IMR-90 (cell line): ENCODE results near the gene KCTD10. TPM values are rescaled to one million over a fixed set of nuclear protein-coding genes. Genes with fewer than 3 reads are reported as not detected.

ENCODE experiments used
- ATAC-seq: fragments of 200-7000 bp; cut with Tn5 transposase; 2 replicates; pipeline ENCODE4 v1.9.1; 2020; ENCODE audit warnings: low read depth, mild to moderate bottlenecking, moderate library complexity
- BruUV-seq: library from RNA; stranded (reverse); fragments of 400-500 nt; replicated peaks from 2 replicates; lab custom pipeline; 2021; lab: Mats Ljungman, UMichigan
- CTCF ChIA-PET: fragments of 300-600 bp; formaldehyde crosslinking; extraction: SDS; loops from one replicate; lab custom pipeline; 2021; ENCODE audit warnings: antibody characterized with exemption; lab: Yijun Ruan, JAX
- POLR2A ChIA-PET: fragments of 300-600 bp; sonication (Branson Sonifier 250); formaldehyde crosslinking; loops from one replicate; lab custom pipeline; 2022; ENCODE audit warnings: antibody characterized with exemption; ENCODE audit not compliant: unreplicated experiment; lab: Charles Lee
- DNase-seq: peaks from one replicate; pipeline ENCODE4 v3.0.0; 2013
- H2AFZ ChIP-seq: replicated peaks from 2 replicates; pipeline ENCODE3; 2013; ENCODE audit warnings: low read length, mild to moderate bottlenecking; ENCODE audit not compliant: poor library complexity
- H2AK5ac ChIP-seq: 2 replicates; pipeline ENCODE4 v1.6.1; 2013; ENCODE audit warnings: low read depth, low read length, inconsistent platforms
- H2AK9ac ChIP-seq: replicated peaks from 2 replicates; pipeline ENCODE3; 2013; ENCODE audit warnings: mild to moderate bottlenecking, low read depth, low read length, moderate library complexity; ENCODE audit not compliant: poor library complexity
- H2BK120ac ChIP-seq: 2 replicates; pipeline ENCODE4 v1.6.1; 2013; ENCODE audit warnings: low read depth, low read length, inconsistent platforms
- H2BK15ac ChIP-seq: 3 replicates; pipeline ENCODE4 v1.6.1; 2013; ENCODE audit warnings: low read depth, low read length, inconsistent platforms
- H2BK20ac ChIP-seq: 2 replicates; pipeline ENCODE4 v1.6.1; 2013; ENCODE audit warnings: low read depth, mild to moderate bottlenecking, inconsistent platforms, low read length, moderate library complexity
- H2BK5ac ChIP-seq: 2 replicates; pipeline ENCODE4 v1.6.1; 2013; ENCODE audit warnings: mild to moderate bottlenecking, low read depth, low read length, inconsistent platforms; ENCODE audit not compliant: poor library complexity, severe bottlenecking
- H3K14ac ChIP-seq: replicated peaks from 2 replicates; pipeline ENCODE4 v1.6.1; 2013; ENCODE audit warnings: low read depth, low read length, inconsistent platforms
- H3K18ac ChIP-seq: 2 replicates; pipeline ENCODE4 v1.6.1; 2013; ENCODE audit warnings: low read depth, low read length, control low read depth
- H3K23ac ChIP-seq: 2 replicates; pipeline ENCODE4 v1.6.1; 2013; ENCODE audit warnings: low read depth, low read length, inconsistent platforms
- H3K27ac ChIP-seq: 2 replicates; pipeline ENCODE4 v1.5.1; 2013; ENCODE audit warnings: mild to moderate bottlenecking, control low read depth, low read length; ENCODE audit not compliant: insufficient read depth
- H3K27me3 ChIP-seq: 2 replicates; pipeline ENCODE4 v1.6.1; 2013; ENCODE audit warnings: low read length; ENCODE audit not compliant: control insufficient read depth, insufficient read depth
- H3K36me3 ChIP-seq: 2 replicates; pipeline ENCODE4 v1.6.1; 2013; ENCODE audit warnings: low read length, mixed read lengths; ENCODE audit not compliant: control insufficient read depth, insufficient read depth
- H3K4ac ChIP-seq: 2 replicates; pipeline ENCODE4 v1.6.1; 2013; ENCODE audit warnings: low read depth, low read length, inconsistent platforms
- H3K4me1 ChIP-seq: 2 replicates; pipeline ENCODE4 v1.6.1; 2013; ENCODE audit warnings: low read length, mixed read lengths; ENCODE audit not compliant: control insufficient read depth, insufficient read depth
- H3K4me2 ChIP-seq: 2 replicates; pipeline ENCODE4 v1.6.1; 2013; ENCODE audit warnings: low read depth, mild to moderate bottlenecking, control low read depth, low read length, moderate library complexity
- H3K4me3 ChIP-seq: 2 replicates; pipeline ENCODE4 v1.5.1; 2013; ENCODE audit warnings: low read depth, mild to moderate bottlenecking, control low read depth, low read length, moderate library complexity; ENCODE audit not compliant: insufficient read depth
- H3K56ac ChIP-seq: 2 replicates; pipeline ENCODE4 v1.6.1; 2013; ENCODE audit warnings: low read length, inconsistent platforms; ENCODE audit not compliant: insufficient read depth; ENCODE audit errors: extremely low read depth
- H3K79me1 ChIP-seq, 2 experiments: 2 replicates each; pipeline ENCODE4 v1.6.1; 2013; ENCODE audit warnings: low read length in 2 of 2, inconsistent platforms in 1 of 2, low read depth in 1 of 2
- H3K9ac ChIP-seq: 2 replicates; pipeline ENCODE4 v1.6.1; 2013; ENCODE audit warnings: low read depth, low read length, control low read depth
- H3K9me1 ChIP-seq: 2 replicates; pipeline ENCODE4 v1.6.1; 2013; ENCODE audit warnings: low read length, inconsistent platforms; ENCODE audit not compliant: insufficient read depth
- H3K9me3 ChIP-seq: 2 replicates; pipeline ENCODE4 v1.6.1; 2013; ENCODE audit warnings: low read length; ENCODE audit not compliant: control insufficient read depth, insufficient read depth
- H4K20me1 ChIP-seq: 2 replicates; pipeline ENCODE4 v1.6.1; 2013; ENCODE audit warnings: low read length, inconsistent platforms; ENCODE audit not compliant: insufficient read depth
- H4K5ac ChIP-seq: 2 replicates; pipeline ENCODE4 v1.6.1; 2013; ENCODE audit warnings: mild to moderate bottlenecking, low read depth, low read length, control low read depth
- H4K8ac ChIP-seq, 2 experiments: 2 replicates each; pipeline ENCODE4 v1.6.1; 2013; ENCODE audit warnings: low read depth in 2 of 2, low read length in 2 of 2, control low read depth in 1 of 2, inconsistent platforms in 1 of 2
- H4K91ac ChIP-seq: 2 replicates; pipeline ENCODE4 v1.6.1; 2013; ENCODE audit warnings: low read depth, low read length, inconsistent platforms; ENCODE audit not compliant: insufficient read depth
- BHLHE40 ChIP-seq: fragments of 150-350 bp; IDR thresholded peaks from 2 replicates; pipeline ENCODE4 v1.6.1; 2016; ENCODE audit warnings: mild to moderate bottlenecking, low read depth, low read length
- CEBPB ChIP-seq: IDR thresholded peaks from 2 replicates; pipeline ENCODE4 v1.6.1; 2012; ENCODE audit warnings: low read depth, low read length, improper control_type of control experiment
- CHD1 ChIP-seq: IDR thresholded peaks from 2 replicates; pipeline ENCODE4 v1.6.1; 2012; ENCODE audit warnings: low read depth, low read length, improper control_type of control experiment
- CTCF ChIP-seq: conservative IDR thresholded peaks from 2 replicates; pipeline ENCODE4 v1.5.1; 2012; ENCODE audit warnings: mild to moderate bottlenecking, low read depth, low read length, improper control_type of control experiment
- FOS ChIP-seq: fragments of 150-350 bp; IDR thresholded peaks from 2 replicates; pipeline ENCODE4 v1.6.1; 2016; ENCODE audit warnings: low read depth, low read length
- MAFK ChIP-seq: IDR thresholded peaks from 2 replicates; pipeline ENCODE4 v1.6.1; 2012; ENCODE audit warnings: low read depth, low read length, improper control_type of control experiment
- MAZ ChIP-seq: IDR thresholded peaks from 2 replicates; pipeline ENCODE4 v1.6.1; 2012; ENCODE audit warnings: low read depth, mild to moderate bottlenecking, low read length, improper control_type of control experiment, moderate library complexity, borderline replicate concordance
- MXI1 ChIP-seq: IDR thresholded peaks from 2 replicates; pipeline ENCODE4 v1.6.1; 2012; ENCODE audit warnings: low read depth, mild to moderate bottlenecking, low read length, moderate library complexity, borderline replicate concordance
- NFE2L2 ChIP-seq: fragments of 150-350 bp; IDR thresholded peaks from 2 replicates; pipeline ENCODE4 v1.6.1; 2016; ENCODE audit warnings: low read depth, mild to moderate bottlenecking, low read length
- POLR2A ChIP-seq: IDR thresholded peaks from 2 replicates; pipeline ENCODE4 v1.6.1; 2012; ENCODE audit warnings: mild to moderate bottlenecking, low read depth, low read length
- RAD21 ChIP-seq: IDR thresholded peaks from 2 replicates; pipeline ENCODE4 v1.6.1; 2012; ENCODE audit warnings: low read length, improper control_type of control experiment
- RFX5 ChIP-seq: IDR thresholded peaks from 2 replicates; pipeline ENCODE4 v1.8.0; 2012; ENCODE audit warnings: low read depth, mild to moderate bottlenecking, low read length, moderate library complexity
- SMC3 ChIP-seq: fragments of 150-350 bp; IDR thresholded peaks from 2 replicates; pipeline ENCODE4 v1.6.1; 2016; ENCODE audit warnings: low read depth, mild to moderate bottlenecking, antibody characterized with exemption, low read length, moderate library complexity
- USF2 ChIP-seq: fragments of 150-350 bp; IDR thresholded peaks from 2 replicates; pipeline ENCODE4 v1.6.1; 2017; ENCODE audit warnings: mild to moderate bottlenecking, antibody characterized with exemption, low read length, low read depth
- WGBS, 2 experiments: methylation state at CpG; one replicate each; pipeline versions ENCODE4 v1.1.5 to v1.1.7; 2013; ENCODE audit warnings: missing lambda C conversion rate in 2 of 2; ENCODE audit not compliant: insufficient read length in 1 of 2; ENCODE audit errors: extremely low coverage in 2 of 2; 5-methylcytosine and 5-hydroxymethylcytosine counted together
- dilution Hi-C: fragments of 300-500 bp; cut with HindIII; formaldehyde crosslinking; loops from one replicate; pipeline ENCODE4 v1.14.3; 2018; ENCODE audit warnings: low sequenced_read_pairs; ENCODE audit not compliant: unreplicated experiment
- in situ Hi-C: fragments of 300-500 bp; cut with MboI; formaldehyde crosslinking; loops from 3 replicates; pipeline ENCODE4 v1.14.3; 2019; ENCODE audit warnings: low sequenced_read_pairs, inconsistent platforms, mixed read lengths
- intact Hi-C: fragments of 100-400 bp; cut with micrococcal nuclease; formaldehyde crosslinking; loops from 2 replicates; pipeline ENCODE4 v1.10.0; 2022
- polyA plus RNA-seq, 3 experiments: library from polyadenylated mRNA; depleted of rRNA; stranded (reverse); fragments of >200 nt; gene quantifications; 2 replicates each; pipeline ENCODE4 v1.2.3, GENCODE V29; 2012; ENCODE audit warnings: low replicate concordance in 1 of 3
- total RNA-seq: library from RNA; depleted of rRNA; stranded (reverse); fragments of >200 nt; gene quantifications from 2 replicates; pipeline ENCODE4 v1.2.3, GENCODE V29; 2012

KCTD10 gene
- total and polyA plus RNA-seq, 2 of the 4 experiments (the other 2 are of a cell fraction), result 72.1 to 88.4 TPM

- no peak overlapping the region for H3K9ac ChIP-seq
- no peak overlapping the region for H3K23ac ChIP-seq
- no peak overlapping the region for H3K4me2 ChIP-seq
- H2AK9ac ChIP-seq, result no peak overlapping the region
- H2BK15ac ChIP-seq, result no peak overlapping the region
- no peak overlapping the region for H3K4me3 ChIP-seq
- no peaks in the 10 kb centered on the region for H4K20me1 ChIP-seq
- H4K91ac ChIP-seq, result no peak overlapping the region
- peaks cover 2% of the 10 kb centered on the region; the same call in 1 of the 2 replicates for H3K4me1 ChIP-seq
- WGBS, 2 experiments, result no CpG with 5 or more reads among the region's 1 CpG
- ChIA-PET POLR2A (no interaction called here), CTCF (no interaction called here)
- no peak overlapping the region for H3K4ac ChIP-seq
- intact Hi-C loops, result no loop called here
- dilution Hi-C loops, result no loop called here
- no peak overlapping the region for H2AFZ ChIP-seq
- no peaks in the 10 kb centered on the region for H3K27me3 ChIP-seq
- H3K56ac ChIP-seq, result no peak overlapping the region
- no peak overlapping the region for H3K18ac ChIP-seq
- H2AK5ac ChIP-seq, result no peak overlapping the region
- H4K5ac ChIP-seq, result no peak overlapping the region
- H2BK120ac ChIP-seq, result no peak overlapping the region
- DNase-seq, result no peak
- no peaks in the 10 kb centered on the region for H3K9me1 ChIP-seq
- no peaks in the 10 kb centered on the region for H3K9me3 ChIP-seq
- no peak overlapping the region for H4K8ac ChIP-seq
- TF ChIP-seq POLR2A, result no peak
- no peak for TF ChIP-seq FOS
- TF ChIP-seq CHD1, result no peak
- no peak for TF ChIP-seq NFE2L2
- TF ChIP-seq CEBPB, result no peak
- no peak for TF ChIP-seq BHLHE40
- TF ChIP-seq CTCF, result no peak
- TF ChIP-seq USF2, result no peak
- TF ChIP-seq RAD21, result no peak
- no peak for TF ChIP-seq SMC3
- no peak for TF ChIP-seq MAZ
- TF ChIP-seq RFX5, result no peak
- TF ChIP-seq MXI1, result no peak
- no peak for TF ChIP-seq MAFK
- no peak overlapping the region for H3K14ac ChIP-seq
- H2BK20ac ChIP-seq, result no peak overlapping the region
- H2BK5ac ChIP-seq, result no peak overlapping the region
- H3K36me3 ChIP-seq, result peaks cover 63% of the 10 kb centered on the region
- ATAC-seq, result no peak
- no TSS peak for BruUV-seq
- in situ Hi-C loops, result no loop called here
- H3K27ac ChIP-seq, result no peak overlapping the region
- no peaks in the 10 kb centered on the region for H3K79me1 ChIP-seq
These were observed 13.0 kb upstream of the KCTD10 start for GRCh38 chr12:109489955-109490565.
